ENCODE results near the gene ASB9. TPM values are rescaled to one million over a fixed set of nuclear protein-coding genes. Genes with fewer than 3 reads are reported as not detected.

The ASB9 gene
- total and polyA plus RNA-seq, 2 of the 8 experiments (the other 6 are each of a cell fraction or from before 2014, with no cell fraction given) = 0.54 to 1.2 TPM

DNA sequence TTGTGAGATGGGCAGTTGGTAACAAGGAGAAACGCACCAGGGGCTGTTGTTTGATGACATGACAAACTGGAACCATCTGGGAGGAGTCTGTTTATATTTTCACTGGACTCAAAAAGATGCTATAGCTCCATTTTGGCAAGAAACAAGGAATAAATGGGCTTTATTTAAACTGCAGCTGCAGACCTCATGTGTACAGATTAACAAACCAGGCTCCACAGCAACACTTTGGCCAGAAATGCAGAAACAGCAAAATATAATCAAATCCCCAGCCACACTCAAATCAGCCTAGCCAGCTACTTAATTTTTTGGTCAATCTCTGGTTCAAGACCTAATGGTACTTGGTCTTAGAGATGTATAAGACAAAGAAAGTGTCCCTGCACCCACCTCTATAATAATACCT lies 52.7 kb downstream of the ASB9 start:
- Histone ChIP-seq H2BK5ac (ENCODE audit: low read depth, low read length) (no peak overlapping the region), H3K4me1 (replicated peaks in 1 of 4; ENCODE audit: control insufficient read depth in 3 of 4, insufficient read depth in 4 of 4, low read length in 3 of 4) (no peaks in the 10 kb centered on the region), H3K9me3 (ENCODE audit: insufficient read depth in 2 of 2, low read depth in 1 of 2, low read length in 1 of 2) (no peaks in the 10 kb centered on the region), H3K4me2 (ENCODE audit: insufficient read depth in 1 of 2, low read depth in 2 of 2, low read length in 2 of 2) (no peak overlapping the region), H2BK20ac (ENCODE audit: low read length) (no peak overlapping the region), H2BK120ac (replicated peaks; ENCODE audit: low read depth, low read length) (no peak overlapping the region), H4K8ac (ENCODE audit: extremely low read depth, insufficient read depth, low read length) (no peak overlapping the region), H4K5ac (ENCODE audit: insufficient read length, low read depth, low read length) (no peak overlapping the region), H4K20me1 (replicated peaks in 1 of 2; ENCODE audit: control insufficient read depth in 1 of 2, insufficient read depth in 2 of 2, low read length in 2 of 2) (no peaks in the 10 kb centered on the region), H3K36me3 (ENCODE audit: control insufficient read depth in 2 of 4, insufficient read depth in 4 of 4, low read length in 3 of 4) (no peaks in the 10 kb centered on the region), H3K9ac (replicated peaks in 1 of 4; ENCODE audit: extremely low read depth in 1 of 4, low read depth in 3 of 4, low read length in 3 of 4) (no peak overlapping the region), H3K23me2 (ENCODE audit: low read depth, low read length) (no peaks in the 10 kb centered on the region), H2BK12ac (ENCODE audit: low read depth, low read length) (no peak overlapping the region), H3K56ac (replicated peaks; ENCODE audit: insufficient read length, low read depth, low read length) (no peak overlapping the region), H2AFZ (ENCODE audit: low read length) (no peak overlapping the region), H3K27me3 (replicated peaks in 1 of 4; ENCODE audit: control insufficient read depth in 3 of 4, extremely low read depth in 1 of 4, insufficient read depth in 3 of 4, low read length in 3 of 4) (no peaks in the 10 kb centered on the region), H3K27ac (ENCODE audit: low read depth, low read length) (no peak overlapping the region), H3K79me2 (ENCODE audit: control insufficient read depth in 1 of 2, insufficient read depth in 2 of 2, low read length in 2 of 2) (no peaks in the 10 kb centered on the region), H3K18ac (ENCODE audit: extremely low read depth, low read length) (no peak overlapping the region), H2AK5ac (ENCODE audit: low read depth, low read length) (no peak overlapping the region), H2BK15ac (ENCODE audit: low read length) (no peak overlapping the region), H3K4ac (replicated peaks; ENCODE audit: insufficient read length, low read depth, low read length) (no peak overlapping the region), H3K79me1 (ENCODE audit: low read depth, low read length) (no peaks in the 10 kb centered on the region), H3K14ac (ENCODE audit: insufficient read length) (no peak overlapping the region), H3K4me3 (ENCODE audit: extremely low read depth in 1 of 4, insufficient read depth in 2 of 4, low read depth in 3 of 4, low read length in 4 of 4) (no peak overlapping the region), H4K91ac (replicated peaks; ENCODE audit: insufficient read length, low read length) (no peak overlapping the region), H3K23ac (ENCODE audit: insufficient read length) (no peak overlapping the region)
- no peak for FAIRE-seq
- ChIA-PET POLR2A (ENCODE audit: partially characterized antibody) (no interaction called here), CTCF (ENCODE audit: partially characterized antibody) (no interaction called here)
- TF ChIP-seq CTBP2 (IDR thresholded peaks at IDR 0.05; ENCODE audit: borderline replicate concordance, insufficient read depth, insufficient read length, low read length) = no peak
- TF ChIP-seq EGR1 (IDR thresholded peaks at IDR 0.05; ENCODE audit: borderline replicate concordance, low read depth, low read length) = no peak
- TF ChIP-seq ASH2L (IDR thresholded peaks at IDR 0.05; ENCODE audit: low read length) = no peak
- TF ChIP-seq JUND (IDR thresholded peaks at IDR 0.05; ENCODE audit: low read length) = no peak
- WGBS, 2 experiments (ENCODE audit: extremely low coverage in 1 of 2, insufficient coverage in 1 of 2, insufficient read length in 1 of 2, insufficient replicate concordance in 2 of 2, low coverage in 1 of 2, low lambda C conversion rate in 2 of 2, missing lambda C conversion rate in 1 of 2) = 90% methylated on average over 1 of the region's 1 CpG; no CpG with 5 or more reads in 1 of the 2 experiments
- no peak for DNase-seq (ENCODE audit: low read depth in 1 of 2, low spot score in 2 of 2)
